DMS 273 treated with DMSO at 0.1 percent for 48 hours (cell line): Measurements from ENCODE around the gene GAS2L3.
"Not testable (repeated sequence)": the region's sequence is repeated elsewhere in the genome, so short reads cannot be mapped to it uniquely, and the experiment has no call there.

ENCODE experiments used
- DNase-seq: peaks from one replicate; lab custom pipeline; 2025; lab: John Stamatoyannopoulos, UW

GAS2L3 gene

DNA sequence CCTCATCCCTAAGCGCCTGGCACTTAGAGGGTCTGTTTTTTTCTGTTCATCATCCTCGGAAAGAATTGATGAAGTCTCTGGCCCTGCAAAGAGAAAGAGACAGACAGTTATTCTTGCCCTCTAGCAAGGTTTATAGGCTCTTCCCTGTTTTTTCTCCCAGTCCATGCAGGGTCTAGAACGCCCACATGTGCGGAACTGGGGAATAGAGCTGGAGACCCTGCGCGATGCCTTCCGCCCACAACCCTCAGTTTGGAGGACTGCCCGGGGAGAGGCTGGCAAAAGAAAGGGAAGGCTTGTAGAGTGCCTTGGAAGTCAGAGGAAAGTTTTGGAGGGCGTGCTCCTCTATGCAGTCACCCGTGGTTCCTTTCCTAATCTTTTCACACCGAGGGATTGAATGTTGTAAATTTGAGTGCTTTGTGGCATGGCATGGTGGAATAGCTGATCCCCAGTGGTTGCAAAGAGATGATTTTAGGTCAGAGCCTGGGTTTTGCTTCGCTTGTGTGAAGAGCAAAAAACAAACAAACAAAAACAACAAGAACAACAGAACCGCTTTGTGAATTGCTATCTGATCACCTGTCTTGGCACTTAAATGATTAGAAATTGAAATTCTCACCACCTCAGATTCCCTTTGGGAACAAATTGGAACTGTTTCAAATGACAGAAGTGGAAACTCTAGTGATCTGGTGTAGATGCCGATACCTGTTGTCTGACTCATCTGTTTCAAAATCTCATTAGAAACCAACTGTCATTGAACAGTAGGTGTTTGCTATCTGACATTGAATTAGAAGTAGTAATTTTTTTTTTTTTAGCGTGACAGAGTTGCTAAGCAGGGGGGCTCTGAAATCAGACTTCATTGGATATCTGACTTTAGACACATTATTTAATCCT, 947 bp downstream of the GAS2L3 start:
- no peak for DNase-seq

DNA sequence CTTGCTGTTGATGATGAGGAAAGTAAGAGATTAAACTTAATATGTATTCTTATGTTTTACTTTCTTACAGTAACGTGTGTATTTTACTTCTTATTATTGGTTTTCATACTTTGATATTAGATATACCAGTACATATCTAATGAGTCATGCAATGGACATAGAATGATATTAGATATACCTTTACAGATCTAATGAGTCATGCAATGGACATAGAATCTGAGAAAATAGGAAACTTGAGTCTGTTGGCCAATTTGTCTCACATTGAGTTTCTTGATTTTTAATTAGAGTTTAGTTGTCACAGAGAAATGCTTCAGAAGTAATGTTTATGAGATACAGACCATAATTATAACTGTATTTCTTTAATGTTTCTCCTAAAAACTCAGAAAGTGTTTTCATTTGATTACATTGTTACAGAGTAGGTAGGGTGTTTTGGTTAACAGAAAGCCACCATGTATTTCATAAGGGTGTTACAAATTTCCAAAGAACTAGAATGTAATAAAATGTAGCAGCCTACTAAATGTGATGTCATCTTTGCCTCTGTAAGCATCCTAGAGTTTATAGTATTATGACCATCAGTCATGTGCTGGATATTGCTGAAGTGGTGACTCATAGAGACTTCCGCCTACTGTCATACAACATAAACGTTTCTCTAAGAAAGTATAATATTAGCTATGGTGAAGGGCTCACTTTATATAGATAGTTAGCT, 3.0 kb downstream of the GAS2L3 start:
- no peak for DNase-seq

DNA sequence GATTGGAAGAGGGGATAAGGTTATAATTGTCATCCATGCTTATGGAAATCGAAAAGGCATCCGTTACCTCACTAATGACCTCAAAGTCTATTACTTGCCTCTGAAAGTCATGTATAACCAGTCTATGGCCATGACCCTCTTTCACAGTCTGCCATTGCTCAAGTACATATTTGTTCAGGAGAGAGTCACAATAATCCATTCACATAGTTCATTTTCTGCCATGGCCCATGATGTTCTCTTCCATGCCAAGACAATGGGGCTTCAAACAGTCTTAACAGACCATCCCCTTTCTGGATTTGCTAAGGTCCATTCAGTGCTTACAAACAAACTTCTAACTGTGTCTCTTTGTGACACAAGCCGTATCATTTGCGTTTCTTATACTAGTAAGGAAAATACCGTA, 5.4 kb downstream of the GAS2L3 start:
- no peak for DNase-seq

DNA sequence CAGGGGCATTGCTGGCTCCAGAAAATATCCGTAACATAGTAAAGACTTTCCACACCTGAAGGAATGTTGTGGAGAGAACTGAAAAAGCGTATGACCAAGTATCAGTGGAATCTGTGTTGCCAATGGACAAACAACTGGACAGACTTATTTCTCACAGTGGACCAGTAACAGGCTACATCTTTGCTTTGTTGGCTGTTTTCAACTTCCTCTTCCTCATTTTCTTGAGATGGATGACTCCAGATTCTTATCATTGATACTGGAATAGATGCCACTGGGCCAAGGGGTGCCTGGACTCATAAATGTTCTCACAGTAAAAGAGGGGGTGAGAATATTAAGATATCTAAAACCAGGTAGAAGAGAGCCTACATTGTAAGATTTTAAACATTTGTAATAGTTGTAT, 6.4 kb downstream of the GAS2L3 start:
- no peak for DNase-seq

GRCh38 chr12:100584256-100584655, 10.8 kb downstream of the GAS2L3 start:
- DNase-seq: no peak

GRCh38 chr12:100591979-100592378, 18.5 kb downstream of the GAS2L3 start:
- DNase-seq: no peak

GRCh38 chr12:100593490-100593889, 20.0 kb downstream of the GAS2L3 start:
- no peak for DNase-seq

DNA sequence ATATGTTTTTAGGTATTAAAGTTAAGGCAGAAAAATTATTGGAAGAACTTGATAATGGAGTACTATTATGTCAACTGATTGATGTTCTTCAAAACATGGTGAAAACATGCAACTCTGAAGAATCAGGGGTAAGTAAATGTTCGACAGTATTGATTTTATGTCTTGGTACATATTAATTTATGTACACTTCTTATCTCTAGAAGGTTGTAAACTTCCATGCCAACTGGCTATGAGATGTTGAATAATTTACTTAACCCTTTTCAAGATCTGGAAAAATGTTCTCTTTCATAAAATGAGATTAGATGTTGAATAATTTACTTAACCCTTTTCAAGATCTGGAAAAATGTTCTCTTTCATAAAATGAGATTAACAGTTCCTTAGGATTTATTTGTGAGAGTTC, 28.1 kb downstream of the GAS2L3 start:
- no peak for DNase-seq

DNA sequence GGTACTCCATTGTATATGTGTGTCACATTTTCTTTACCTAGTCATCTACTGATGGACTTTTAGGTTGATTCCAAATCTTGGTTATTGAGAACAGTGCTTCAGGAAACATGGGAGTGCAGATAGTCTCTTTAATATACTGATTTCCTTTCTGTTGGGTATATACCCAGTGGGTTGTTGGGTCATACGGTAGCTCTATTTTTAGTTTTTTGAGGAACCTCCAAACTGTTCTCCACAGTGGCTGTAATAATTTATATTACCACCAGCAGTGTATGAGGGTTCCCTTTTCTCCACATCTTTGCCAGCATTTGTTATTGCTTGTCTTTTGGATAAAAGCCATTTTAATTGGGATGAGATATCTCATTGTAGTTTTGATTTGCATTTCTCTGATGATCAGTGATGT, 29.5 kb downstream of the GAS2L3 start:
- DNase-seq: not testable (repeated sequence)

- no peak for DNase-seq
Measured at GRCh38 chr12:100608776-100609175, 35.3 kb downstream of the GAS2L3 start.

DNA sequence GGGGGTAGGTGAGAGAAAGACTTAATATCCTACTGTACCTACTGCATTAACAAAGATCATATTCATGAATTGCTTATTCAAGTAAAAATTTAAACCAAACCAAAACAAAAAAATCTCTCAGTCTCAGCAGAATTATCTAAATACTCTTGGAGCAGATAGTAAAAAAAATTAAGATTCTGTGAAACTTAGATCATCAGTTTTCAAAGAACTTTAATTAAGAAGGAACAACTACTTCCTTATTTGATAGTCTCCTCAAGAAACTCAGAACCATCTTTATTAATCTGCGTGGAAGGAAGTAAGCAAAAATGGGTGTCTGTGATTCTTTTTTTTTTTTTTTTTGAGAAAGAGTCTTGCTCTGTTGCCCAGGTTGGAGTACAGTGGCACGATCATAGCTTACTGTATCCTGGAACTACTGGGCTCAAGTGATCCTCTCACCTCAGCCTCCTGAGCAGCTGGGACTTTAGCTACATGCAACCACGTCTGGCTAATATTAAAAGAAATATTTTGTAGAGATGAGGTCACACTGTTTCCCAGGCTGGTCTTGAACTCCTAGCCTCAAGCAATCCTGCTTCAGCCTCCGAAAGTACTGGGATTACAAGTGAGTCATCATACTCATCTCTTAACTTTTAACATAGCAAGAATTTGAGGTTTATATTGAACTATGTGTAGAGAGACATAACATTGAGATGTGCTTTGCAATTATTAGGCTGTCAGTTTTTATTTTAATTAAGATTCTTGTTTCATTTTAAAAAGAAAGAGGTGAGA, 37.4 kb downstream of the GAS2L3 start:
- DNase-seq: no peak

- DNase-seq: no peak
Measured at GRCh38 chr12:100612606-100613005, 39.1 kb downstream of the GAS2L3 start.

- no peak for DNase-seq
Measured at GRCh38 chr12:100624571-100624970, 51.1 kb downstream of the GAS2L3 start.

DNA sequence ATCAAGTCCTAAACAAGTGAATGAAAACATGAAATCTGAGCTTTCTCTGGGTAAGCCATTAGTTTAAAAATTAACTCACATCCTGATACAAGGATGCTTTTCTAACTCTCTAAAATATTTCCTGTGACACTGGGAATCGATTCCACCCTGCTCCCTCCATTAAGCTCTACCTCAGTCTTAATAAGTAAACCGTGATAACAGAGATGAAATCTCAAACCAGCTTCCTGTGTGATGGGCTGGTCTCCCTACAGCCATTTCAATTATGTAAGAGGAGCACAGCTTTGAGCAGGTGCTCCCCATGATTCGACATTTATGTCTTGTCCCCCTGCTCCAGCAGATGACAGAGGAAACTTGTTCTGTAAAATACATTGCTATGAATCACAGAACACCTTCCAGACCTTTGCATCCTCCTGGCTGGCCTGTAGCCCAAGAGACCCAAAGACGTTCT, 59.0 kb downstream of the GAS2L3 start:
- DNase-seq: no peak

GRCh38 chr12:100633082-100633785, 59.8 kb downstream of the GAS2L3 start:
- DNase-seq: not testable (repeated sequence)

DNA sequence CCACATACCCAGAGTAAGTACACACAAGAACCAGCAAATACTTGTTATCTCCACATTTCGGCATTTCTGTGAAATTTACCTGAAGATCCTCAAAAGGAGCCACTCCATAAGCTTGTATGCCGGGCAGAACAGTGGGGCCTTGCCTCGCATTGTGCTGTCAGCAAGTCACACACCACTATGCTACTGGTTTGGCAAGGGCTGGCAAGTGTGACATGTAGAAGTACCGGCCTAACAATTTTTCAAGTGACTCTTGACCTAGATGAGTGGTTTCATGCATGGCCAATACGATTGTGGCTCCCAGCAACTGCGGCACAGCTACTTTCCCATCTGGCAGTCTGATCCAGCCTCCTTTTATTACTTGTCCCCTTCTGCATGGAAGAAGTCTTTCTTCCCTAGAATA, 69.8 kb downstream of the GAS2L3 start:
- no peak for DNase-seq

GRCh38 chr12:100646896-100647295, 73.4 kb downstream of the GAS2L3 start:
- no peak for DNase-seq

- DNase-seq: no peak
Measured at GRCh38 chr12:100651108-100651507, 77.6 kb downstream of the GAS2L3 start.

DNA sequence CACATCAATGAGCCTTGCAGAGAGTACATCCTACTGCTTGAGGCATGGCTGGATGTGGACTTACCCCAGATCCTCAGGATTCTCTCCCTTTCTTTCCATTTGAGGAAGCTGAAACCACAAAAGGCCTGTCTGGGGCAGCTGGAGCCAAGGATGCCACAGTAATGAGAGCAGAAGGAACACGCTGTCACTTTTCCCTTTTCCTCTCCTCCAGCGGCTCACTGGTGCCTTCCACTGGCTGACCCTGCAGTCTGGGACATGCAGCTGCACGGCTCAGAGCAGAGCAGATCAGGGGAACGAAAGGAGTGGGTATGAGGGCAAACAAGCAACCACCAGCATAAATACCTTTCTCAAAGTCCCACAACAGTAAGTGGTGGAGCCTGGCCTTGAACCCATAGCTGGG, 78.2 kb downstream of the GAS2L3 start:
- DNase-seq: no peak

GRCh38 chr12:100652488-100652887, 79.0 kb downstream of the GAS2L3 start:
- DNase-seq: no peak

DNA sequence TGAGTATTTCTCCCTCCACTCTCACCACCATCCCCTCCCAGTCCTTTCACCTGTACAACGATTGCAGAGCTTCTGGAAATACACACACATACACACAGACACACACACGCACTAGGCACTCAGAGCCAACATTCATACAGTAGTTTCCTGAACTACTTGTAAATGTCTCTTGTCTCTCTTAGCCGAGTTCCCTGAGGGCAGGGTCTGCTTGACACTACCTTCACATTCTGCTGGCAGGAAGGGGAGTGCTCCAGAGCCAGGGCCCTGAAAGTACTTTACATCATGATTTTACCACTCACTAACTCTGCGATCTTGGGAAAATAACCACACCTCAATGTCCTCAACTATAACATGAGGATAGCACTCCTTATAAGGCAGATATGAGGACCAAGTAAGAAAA, 82.7 kb downstream of the GAS2L3 start:
- no peak for DNase-seq

- DNase-seq: no peak
Measured at GRCh38 chr12:100656856-100657255, 83.4 kb downstream of the GAS2L3 start.
